Heart left ventricle (tissue), 16 donors: Measurements from ENCODE around the gene SLC37A2. TPM values are rescaled to one million over a fixed set of nuclear protein-coding genes. Genes with fewer than 3 reads are reported as not detected.

ENCODE experiments used
- ATAC-seq, 4 donors: fragments of 200-7000 bp; cut with Tn5 transposase; one replicate each; pipeline ENCODE4 v1.9.1; 2020 to 2022; ENCODE audit warnings: moderate library complexity in 4 of 4, mild to moderate bottlenecking in 3 of 4, moderate number of reproducible peaks in 1 of 4
- DNase-seq, 5 donors: peaks; one replicate each; pipeline ENCODE4 v3.0.0-alpha.2; 2020
- H3K27ac ChIP-seq, 12 donors: fragments of 200-600 bp; sonication (generic) in 4 of 12; one replicate each; pipeline versions ENCODE4 v1.5.0 to v1.8.0; 2016 to 2022; ENCODE audit warnings: mild to moderate bottlenecking in 2 of 12
- H3K27me3 ChIP-seq, 9 donors: fragments of 200-600 bp; sonication (generic) in 2 of 9; one replicate each; pipeline versions ENCODE4 v1.5.1 to v1.8.0; 2016 to 2022; ENCODE audit warnings: mild to moderate bottlenecking in 3 of 9
- H3K36me3 ChIP-seq, 9 donors: fragments of 200-600 bp; sonication (generic) in 2 of 9; one replicate each; pipeline versions ENCODE4 v1.5.0 to v1.8.0; 2018 to 2022; ENCODE audit warnings: mild to moderate bottlenecking in 2 of 9
- H3K4me1 ChIP-seq, 12 donors: fragments of 200-600 bp; sonication (generic) in 4 of 12; one replicate each; pipeline versions ENCODE4 v1.5.0 to v1.8.0; 2016 to 2022; ENCODE audit warnings: mild to moderate bottlenecking in 3 of 12
- H3K4me3 ChIP-seq, 12 donors: fragments of 200-600 bp; sonication (generic) in 4 of 12; one replicate each; pipeline versions ENCODE4 v1.5.0 to v1.8.0; 2017 to 2022; ENCODE audit warnings: mild to moderate bottlenecking in 9 of 12, moderate library complexity in 4 of 12
- H3K9me3 ChIP-seq, 12 donors: fragments of 200-600 bp; sonication (generic) in 4 of 12; one replicate each; pipeline versions ENCODE4 v1.5.0 to v1.8.0; 2016 to 2022; ENCODE audit warnings: mild to moderate bottlenecking in 1 of 12
- CTCF ChIP-seq, 12 donors: fragments of 200-600 bp; sonication (generic) in 4 of 12; IDR thresholded peaks; one replicate each; pipeline versions ENCODE4 v1.5.0 to v1.8.0; 2018 to 2022; ENCODE audit warnings: antibody characterized with exemption in 12 of 12, mild to moderate bottlenecking in 5 of 12
- POLR2A ChIP-seq, 2 donors: fragments of 450-650 bp; IDR thresholded peaks; one replicate each; pipeline ENCODE4 v1.6.1; 2017; ENCODE audit warnings: antibody characterized with exemption in 2 of 2, mild to moderate bottlenecking in 2 of 2, moderate library complexity in 2 of 2
- WGBS, 4 donors: extraction: QIAGEN DNeasy Blood & Tissue Kit in 2 of 4; methylation state at CpG; one replicate each; pipeline versions ENCODE4 v1.1.5 to v1.1.7; 2013 to 2018; 5-methylcytosine and 5-hydroxymethylcytosine counted together
- intact Hi-C, 10 donors: fragments of 100-400 bp; cut with DNase I; formaldehyde crosslinking; loops; one replicate each; pipeline versions ENCODE4 v1.11.1 to v1.14.2; 2022
- polyA plus RNA-seq, 2 donors: library from polyadenylated mRNA; stranded (reverse); fragments of 200-250 nt; gene quantifications; one replicate each; pipeline ENCODE4 v1.2.3, GENCODE V29; 2013
- total RNA-seq, 9 donors: library from RNA; depleted of rRNA in 2 of 9; stranded (reverse); fragments of >200 nt in 2 of 9; fragmentation: NEBNext Ultra II Directional in 3 of 9; extraction: Animal tissue kit (Norgen Biotek cat#: 25700) in 3 of 9; gene quantifications; one replicate each; pipeline versions ENCODE4 v1.1.0 to v1.2.4, GENCODE V29; 2016 to 2023
- donor health status: ischemic (EF 13 %, LVEDD 7.1; RV severe dilation, severe dysfunction).
- donor health status: healthy with polysubstance abuse.
- donor health status: DM: no; HTN: yes; CAD: no.
- donor health status: DM: no; HTN: no; CAD: no.
- donor health status: ischemic (EF 25% LVEDD 6.9; RV normal size, moderate dysfunction).
- donor health status: ischemic (EF 25% LVEDD 5.7; RV mildly dilated, moderate dysfunction).
- donor health status: healthy.
- donor health status: DM: yes; HTN: yes; CAD: no.
- donor health status: ischemic (EF 35%, LVEDD 5.7; RV mildly dilated, moderate dysfunction).
- donor health status: nonischemic (EF 11% LVEDD 7.7; RV severe dilation, severe dysfunction).
- donor health status: DM: yes; HTN: yes; CAD: no.
- donor health status: PGD.
- donor health status: ischemic (EF 29% LVEDD 5.4; RV normal size, mild dysfunction).
- donor health status: nonischemic (EF 23%, LVEDD 6.1; RV moderate dilation, normal function).

SLC37A2 gene
- total and polyA plus RNA-seq, 11 donors = 0.65 to 17.9 (median 2.3) TPM

GRCh38 chr11:125075900-125076317, 12.8 kb downstream of the SLC37A2 start:
- 74 to 81% (median 78%) methylated on average over 9 to 11 of the region's 11 CpGs for WGBS, 4 donors
- Histone ChIP-seq H3K36me3 (no peaks in the 10 kb centered on the region), H3K27me3 (peaks cover 0 to 9% (median 0%) of the 10 kb centered on the region in 9 donors), H3K27ac (no peak overlapping the region), H3K4me3 (no peak overlapping the region), H3K9me3 (no peaks in the 10 kb centered on the region), H3K4me1 (peaks cover 0 to 26% (median 0%) of the 10 kb centered on the region in 12 donors)
- no peak for ATAC-seq
- no peak for DNase-seq
- intact Hi-C loops = no loop called here
- TF ChIP-seq CTCF (IDR thresholded peaks at IDR 0.05) = no peak
- no peak for TF ChIP-seq POLR2A (IDR thresholded peaks at IDR 0.05)

GRCh38 chr11:125076378-125076945, 13.4 kb downstream of the SLC37A2 start:
- no peak for DNase-seq
- Histone ChIP-seq H3K4me3 (no peak overlapping the region), H3K36me3 (no peaks in the 10 kb centered on the region), H3K9me3 (no peaks in the 10 kb centered on the region), H3K27me3 (peaks cover 0 to 9% (median 0%) of the 10 kb centered on the region in 9 donors), H3K27ac (no peak overlapping the region), H3K4me1 (peaks cover 0 to 20% (median 0%) of the 10 kb centered on the region in 12 donors)
- 62 to 70% (median 66%) methylated on average over 14 of the region's 14 CpGs for WGBS, 4 donors
- ATAC-seq = no peak
- no peak for TF ChIP-seq POLR2A (IDR thresholded peaks at IDR 0.05)
- no peak for TF ChIP-seq CTCF (IDR thresholded peaks at IDR 0.05)
- intact Hi-C loops = no loop called here

- TF ChIP-seq POLR2A (IDR thresholded peaks at IDR 0.05) (no peak), CTCF (IDR thresholded peaks at IDR 0.05) (no peak)
- H3K9me3 ChIP-seq = no peaks in the 10 kb centered on the region
- WGBS, 4 donors = 90 to 96% (median 95%) methylated on average over 11 of the region's 11 CpGs
- H3K27ac ChIP-seq = no peak overlapping the region
- no peaks in the 10 kb centered on the region for H3K36me3 ChIP-seq
- DNase-seq = no peak
- H3K27me3 ChIP-seq = peaks cover 0 to 9% (median 0%) of the 10 kb centered on the region in 9 donors
- no peak for ATAC-seq
- intact Hi-C loops = no loop called here
- H3K4me3 ChIP-seq = no peak overlapping the region
- peaks cover 0 to 6% (median 0%) of the 10 kb centered on the region in 12 donors for H3K4me1 ChIP-seq
Observed at GRCh38 chr11:125078016-125078415, 14.9 kb downstream of the SLC37A2 start.

- WGBS, 4 donors = 91 to 94% (median 92%) methylated on average over 14 of the region's 14 CpGs
- TF ChIP-seq POLR2A (IDR thresholded peaks at IDR 0.05) (no peak), CTCF (IDR thresholded peaks at IDR 0.05) (no peak)
- Histone ChIP-seq H3K27ac (no peak overlapping the region), H3K4me1 (no peaks in the 10 kb centered on the region), H3K36me3 (no peaks in the 10 kb centered on the region), H3K9me3 (no peaks in the 10 kb centered on the region), H3K27me3 (peaks cover 0 to 11% (median 0%) of the 10 kb centered on the region in 9 donors), H3K4me3 (no peak overlapping the region)
- DNase-seq (no peak), ATAC-seq (no peak)
- intact Hi-C loops = no loop called here
Observed at GRCh38 chr11:125078516-125079140, 15.5 kb downstream of the SLC37A2 start.
